AG09309 (cell line): Measurements from ENCODE around the gene HSFX1.

Source experiments
- DNase-seq: peaks from one replicate; pipeline ENCODE4 v3.0.0-alpha.2; 2010; ENCODE audit warnings: low read depth
- H3K4me3 ChIP-seq: 2 replicates; pipeline ENCODE4 v1.5.1; 2011; ENCODE audit warnings: mild to moderate bottlenecking, low read depth, low read length, moderate library complexity; ENCODE audit not compliant: control insufficient read depth
- TF ChIP-seq, protein P1 (sequence below): IDR thresholded peaks from 2 replicates; pipeline ENCODE4 v1.5.1; 2011; ENCODE audit warnings: mild to moderate bottlenecking, low read depth, low read length, inconsistent platforms; ENCODE audit not compliant: insufficient read depth, control insufficient read depth; ENCODE audit errors: missing control alignments

HSFX1 gene

DNA sequence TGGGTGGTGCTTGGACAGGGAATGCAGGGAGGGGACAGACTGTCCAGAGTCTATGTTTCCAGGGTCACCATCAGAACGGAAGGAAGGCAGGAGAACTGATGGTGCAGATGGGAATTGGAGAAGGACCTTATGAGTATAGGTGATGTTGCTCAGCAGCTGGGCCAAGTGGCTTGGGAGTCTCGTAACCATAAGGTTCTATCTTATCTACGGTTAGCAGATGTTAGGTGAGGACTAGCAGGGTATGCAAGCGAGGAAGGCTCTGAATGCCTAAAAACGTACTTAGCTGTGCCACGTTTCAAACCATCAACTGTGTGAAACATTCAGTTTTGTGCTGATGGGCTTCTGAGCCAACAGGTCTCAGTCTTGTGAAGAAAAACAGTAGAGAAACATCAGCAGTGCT is 30.2 kb downstream of the HSFX1 start:
- TF ChIP-seq, protein P1, sequence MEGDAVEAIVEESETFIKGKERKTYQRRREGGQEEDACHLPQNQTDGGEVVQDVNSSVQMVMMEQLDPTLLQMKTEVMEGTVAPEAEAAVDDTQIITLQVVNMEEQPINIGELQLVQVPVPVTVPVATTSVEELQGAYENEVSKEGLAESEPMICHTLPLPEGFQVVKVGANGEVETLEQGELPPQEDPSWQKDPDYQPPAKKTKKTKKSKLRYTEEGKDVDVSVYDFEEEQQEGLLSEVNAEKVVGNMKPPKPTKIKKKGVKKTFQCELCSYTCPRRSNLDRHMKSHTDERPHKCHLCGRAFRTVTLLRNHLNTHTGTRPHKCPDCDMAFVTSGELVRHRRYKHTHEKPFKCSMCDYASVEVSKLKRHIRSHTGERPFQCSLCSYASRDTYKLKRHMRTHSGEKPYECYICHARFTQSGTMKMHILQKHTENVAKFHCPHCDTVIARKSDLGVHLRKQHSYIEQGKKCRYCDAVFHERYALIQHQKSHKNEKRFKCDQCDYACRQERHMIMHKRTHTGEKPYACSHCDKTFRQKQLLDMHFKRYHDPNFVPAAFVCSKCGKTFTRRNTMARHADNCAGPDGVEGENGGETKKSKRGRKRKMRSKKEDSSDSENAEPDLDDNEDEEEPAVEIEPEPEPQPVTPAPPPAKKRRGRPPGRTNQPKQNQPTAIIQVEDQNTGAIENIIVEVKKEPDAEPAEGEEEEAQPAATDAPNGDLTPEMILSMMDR = no peak
- no peak for DNase-seq
- no peak overlapping the region for H3K4me3 ChIP-seq

DNA sequence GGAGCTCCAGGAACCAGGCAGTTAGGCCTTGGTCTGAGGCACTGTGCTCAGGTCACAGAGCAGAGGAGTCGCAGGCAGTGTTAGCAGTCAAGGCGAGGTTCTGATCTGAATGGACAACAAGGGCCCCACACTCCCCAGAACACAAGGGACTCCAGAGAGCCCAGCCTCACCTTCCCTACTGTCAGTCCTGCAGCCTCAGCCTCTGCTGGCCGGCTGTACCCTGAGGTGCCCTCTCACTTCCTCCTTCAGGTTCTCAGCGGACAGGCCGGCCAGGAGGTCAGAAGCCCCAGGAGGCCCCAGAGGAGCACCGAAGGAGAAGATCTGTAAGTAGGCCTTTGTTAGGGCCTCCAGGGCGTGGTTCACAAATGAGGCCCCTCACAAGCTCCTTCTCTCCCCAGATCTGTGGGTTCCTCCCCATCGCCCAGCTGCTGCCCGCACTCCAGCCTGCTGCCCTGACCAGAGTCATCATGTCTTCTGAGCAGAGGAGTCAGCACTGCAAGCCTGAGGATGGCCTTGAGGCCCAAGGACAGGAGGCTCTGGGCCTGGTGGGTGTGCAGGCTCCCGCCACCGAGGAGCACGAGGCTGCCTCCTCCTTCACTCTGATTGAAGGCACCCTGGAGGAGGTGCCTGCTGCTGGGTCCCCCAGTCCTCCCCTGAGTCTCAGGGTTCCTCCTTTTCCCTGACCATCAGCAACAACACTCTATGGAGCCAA is 34.0 kb downstream of the HSFX1 start:
- no peak overlapping the region for H3K4me3 ChIP-seq
- TF ChIP-seq, protein P1 = no peak
- DNase-seq = no peak

DNA sequence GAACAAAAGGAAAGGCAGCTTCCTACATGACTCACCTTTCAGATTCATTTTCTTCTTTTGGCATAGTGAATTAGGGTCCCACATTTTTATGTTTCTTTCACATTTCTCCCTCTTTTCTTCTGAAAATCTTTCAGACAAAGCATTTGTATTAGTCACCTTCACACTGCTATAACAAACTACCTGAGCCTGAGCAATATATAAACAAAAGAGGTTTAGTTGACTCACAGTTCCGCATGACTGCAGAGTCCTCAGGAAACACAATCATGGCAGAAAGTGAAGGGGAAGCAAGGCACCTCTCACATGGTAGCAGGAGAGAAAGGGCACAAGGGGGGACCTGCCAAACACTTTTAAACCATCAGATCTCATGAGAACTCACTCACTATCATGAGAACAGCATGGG is 44.8 kb downstream of the HSFX1 start:
- DNase-seq = no peak
- TF ChIP-seq, protein P1 = no peak
- H3K4me3 ChIP-seq = no peak overlapping the region

DNA sequence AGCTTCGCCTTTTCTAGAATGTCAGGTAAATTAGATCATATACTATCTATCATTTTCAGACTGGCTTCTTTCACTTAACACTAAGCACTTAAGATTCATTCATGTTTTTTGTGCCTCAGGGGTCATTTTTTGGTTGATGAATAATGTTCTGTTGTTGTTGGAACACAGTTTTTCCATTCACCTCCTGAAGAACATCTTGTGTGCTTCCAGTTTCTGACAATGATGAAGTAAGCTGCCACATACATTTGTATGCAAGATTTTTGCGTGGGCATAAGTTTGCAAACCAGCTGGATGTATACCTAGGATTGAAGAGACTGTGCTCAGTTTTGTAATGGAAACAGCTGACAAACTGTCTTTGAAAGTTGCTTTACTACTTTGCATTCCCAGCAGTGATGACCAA is 45.5 kb downstream of the HSFX1 start:
- no peak overlapping the region for H3K4me3 ChIP-seq
- TF ChIP-seq, protein P1 = no peak
- no peak for DNase-seq

DNA sequence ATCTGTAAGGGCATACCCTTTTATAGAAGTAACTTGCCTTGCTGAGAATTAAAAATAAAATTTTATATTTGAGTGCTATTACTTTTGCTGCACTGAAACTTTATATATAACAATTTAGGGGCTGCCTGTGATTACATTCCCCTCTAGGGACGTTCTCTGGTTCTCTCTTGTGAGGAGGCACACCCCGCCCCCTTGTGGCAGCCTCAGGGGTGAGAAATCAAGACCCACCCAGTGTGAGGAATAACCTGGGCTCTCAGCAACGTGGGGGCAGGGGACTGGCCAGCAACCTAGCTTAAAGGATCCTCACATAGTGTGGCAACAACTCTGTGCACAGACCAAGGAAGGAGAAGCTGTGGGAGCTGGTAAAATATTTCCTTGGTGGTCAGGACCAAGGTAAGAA is 51.6 kb downstream of the HSFX1 start:
- TF ChIP-seq, protein P1 = peak; percentile 30
- H3K4me3 ChIP-seq = no peak overlapping the region
- no peak for DNase-seq
